GM21381 (cell line): Measurements from ENCODE around the gene DRAXIN.

Experiments
- ATAC-seq: cut with Tn5 transposase; IDR thresholded peaks from one replicate; pipeline ENCODE4 v1.9.1; 2021; ENCODE audit warnings: mild to moderate bottlenecking, moderate library complexity; ENCODE audit not compliant: unreplicated experiment

Gene DRAXIN

DNA sequence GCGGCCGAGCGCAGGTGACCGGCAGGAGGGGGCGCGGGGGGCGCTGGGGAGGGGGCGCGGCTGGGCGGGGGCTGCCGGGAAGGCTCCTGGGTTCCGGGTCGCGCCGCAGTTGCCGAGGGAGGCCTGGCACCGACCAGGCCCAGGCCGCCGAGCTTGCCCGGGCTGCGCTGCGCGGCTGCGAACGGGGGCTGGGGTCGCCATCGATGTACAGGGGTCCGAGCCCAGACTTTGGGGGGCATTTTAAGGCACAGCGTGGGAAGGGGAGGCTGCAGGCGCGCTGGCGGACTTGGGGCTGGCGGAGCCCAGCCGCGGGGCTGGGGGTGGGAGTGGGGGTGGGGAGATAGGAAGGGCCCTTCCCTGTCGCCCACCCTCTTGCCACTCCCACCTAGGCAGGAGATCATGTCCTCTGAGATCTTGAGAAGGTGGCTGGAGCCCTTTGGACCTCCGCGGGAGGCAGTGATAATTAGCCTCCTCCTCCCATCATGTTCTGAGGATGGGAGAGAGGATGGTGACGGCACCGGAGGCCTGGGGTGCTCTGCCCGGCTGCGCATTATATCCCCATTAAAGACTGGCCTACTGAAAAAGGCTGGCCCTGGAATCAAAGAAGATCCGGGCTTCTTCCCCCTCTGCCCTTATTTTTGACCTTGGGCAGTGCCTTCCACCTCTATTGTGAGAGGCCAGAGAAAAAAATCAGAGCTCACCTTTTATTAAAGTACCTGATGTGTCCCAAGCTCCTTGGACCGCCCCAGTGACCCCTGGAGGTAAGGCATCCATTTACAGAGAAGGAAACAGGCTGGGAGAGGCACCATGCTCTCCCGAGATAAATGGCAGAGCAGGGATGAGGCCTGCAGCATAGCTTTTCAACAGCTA, 36.3 kb upstream of the DRAXIN start:
- ATAC-seq = peak; percentile 16

DNA sequence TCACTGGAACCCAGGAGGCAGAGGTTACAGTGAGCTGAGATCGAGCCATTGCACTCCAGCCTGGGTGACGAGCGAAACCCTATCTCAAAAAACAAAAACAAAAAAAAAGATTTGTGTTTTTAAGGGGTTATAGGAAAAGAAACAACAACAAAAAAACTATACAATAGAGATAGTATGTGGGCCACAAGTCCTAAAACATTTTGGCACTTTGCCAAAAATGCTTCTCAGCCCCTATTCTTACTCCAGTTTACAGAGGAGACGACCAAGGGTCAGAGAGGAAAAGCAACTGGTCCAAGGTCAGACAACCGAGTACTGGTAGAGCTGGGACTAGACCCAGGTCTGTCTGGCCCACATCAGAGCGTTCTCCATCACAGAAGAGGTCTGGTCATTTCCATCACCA, 33.9 kb upstream of the DRAXIN start:
- ATAC-seq = no peak

DNA sequence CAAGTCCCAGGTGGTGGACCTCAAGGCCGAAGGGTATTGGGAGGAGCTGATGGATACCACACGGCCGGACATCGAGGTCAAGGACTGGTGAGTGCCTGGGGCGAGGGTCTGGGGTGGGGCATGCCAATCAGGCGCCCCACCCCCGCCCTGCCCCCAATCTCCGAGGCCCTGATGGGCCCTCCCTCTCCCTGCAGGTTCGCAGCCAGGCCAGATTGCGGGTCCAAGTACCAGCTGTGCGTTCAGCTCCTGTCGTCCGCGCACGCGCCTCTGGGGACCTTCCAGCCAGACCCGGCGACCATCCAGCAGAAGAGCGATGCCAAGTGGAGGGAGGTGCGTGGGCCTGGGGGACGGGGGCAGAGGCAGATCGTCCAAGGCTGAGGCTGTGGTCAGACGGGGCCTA, 33.0 kb upstream of the DRAXIN start:
- no peak for ATAC-seq

DNA sequence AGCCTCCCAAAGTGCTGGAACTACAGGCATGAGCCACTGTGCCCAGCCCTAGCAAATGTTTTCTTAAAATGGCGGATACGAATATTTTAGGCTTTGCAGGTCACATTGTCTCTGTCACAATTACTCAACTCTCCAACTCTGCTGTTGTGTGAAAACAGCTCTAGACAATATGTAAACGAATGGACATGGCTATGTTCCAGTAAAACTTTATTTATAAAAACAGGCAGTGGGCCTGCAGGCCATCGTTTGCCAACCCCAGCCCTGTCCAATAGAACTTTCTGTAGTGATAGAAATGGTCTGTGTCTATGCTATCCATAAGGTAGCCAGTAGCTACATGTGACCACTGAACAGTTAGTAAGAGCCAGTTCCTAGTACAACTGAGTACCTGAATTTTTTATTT, 31.8 kb upstream of the DRAXIN start:
- ATAC-seq = no peak

DNA sequence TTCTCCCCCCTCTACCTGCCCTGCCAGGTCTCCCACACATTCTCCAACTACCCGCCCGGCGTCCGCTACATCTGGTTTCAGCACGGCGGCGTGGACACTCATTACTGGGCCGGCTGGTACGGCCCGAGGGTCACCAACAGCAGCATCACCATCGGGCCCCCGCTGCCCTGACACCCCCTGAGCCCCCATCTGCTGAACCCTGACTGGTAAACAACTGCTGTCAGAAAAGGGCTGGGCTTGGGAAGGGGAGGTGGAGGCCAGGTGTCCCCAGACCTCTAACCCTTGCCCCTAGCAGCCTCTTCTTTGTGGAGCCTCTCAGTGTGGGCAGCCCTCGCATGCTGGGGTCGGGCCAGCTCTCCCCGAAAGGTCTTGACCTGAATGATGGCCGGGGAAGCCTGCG, 30.4 kb upstream of the DRAXIN start:
- ATAC-seq = no peak

DNA sequence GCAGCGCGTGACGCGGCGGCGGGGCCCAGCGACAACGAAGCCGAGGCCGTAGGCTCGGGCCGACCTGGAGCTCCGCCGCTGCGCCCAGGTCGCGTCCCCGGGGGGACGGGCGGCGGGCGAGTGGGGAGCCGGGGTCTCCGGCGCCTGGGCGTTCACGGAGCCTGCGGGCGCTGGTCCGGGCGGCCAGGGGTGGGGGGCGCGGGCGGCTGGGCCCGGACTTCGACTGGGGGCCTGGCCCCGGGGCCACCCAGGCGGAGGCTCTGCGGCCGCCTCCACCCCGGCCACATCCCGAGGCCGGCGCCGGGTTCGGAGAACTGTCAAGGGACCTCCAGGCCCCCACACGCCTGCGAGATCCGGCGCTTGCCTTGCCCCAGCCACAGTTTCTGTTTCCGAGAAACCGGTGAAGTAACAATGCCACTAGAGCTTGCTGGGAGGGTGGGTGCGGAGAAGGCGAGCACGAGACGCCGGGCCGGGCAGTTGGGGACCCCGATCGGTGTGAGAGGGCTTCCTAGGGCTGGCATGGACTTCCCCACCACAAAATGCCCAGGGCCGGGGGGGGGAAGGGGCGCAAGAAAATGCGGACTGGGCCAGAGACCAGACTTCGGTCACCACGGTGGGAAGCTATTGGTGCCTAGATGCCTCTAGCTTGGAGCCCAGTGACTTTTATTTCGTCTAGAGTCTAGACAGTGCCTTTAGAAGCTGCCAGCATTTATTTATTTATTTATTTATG, 27.0 kb upstream of the DRAXIN start:
- peak; percentile 45 for ATAC-seq

DNA sequence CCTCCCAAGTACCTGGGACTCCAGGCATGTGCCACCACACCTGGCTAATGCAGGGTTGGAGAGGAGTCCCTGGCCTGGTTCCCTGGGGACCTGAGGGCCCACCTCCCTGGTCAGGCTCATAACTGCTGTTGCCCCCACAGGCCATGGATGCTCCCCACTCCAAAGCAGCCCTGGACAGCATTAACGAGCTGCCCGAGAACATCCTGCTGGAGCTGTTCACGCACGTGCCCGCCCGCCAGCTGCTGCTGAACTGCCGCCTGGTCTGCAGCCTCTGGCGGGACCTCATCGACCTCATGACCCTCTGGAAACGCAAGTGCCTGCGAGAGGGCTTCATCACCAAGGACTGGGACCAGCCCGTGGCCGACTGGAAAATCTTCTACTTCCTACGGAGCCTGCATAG, 23.0 kb upstream of the DRAXIN start:
- ATAC-seq = no peak

DNA sequence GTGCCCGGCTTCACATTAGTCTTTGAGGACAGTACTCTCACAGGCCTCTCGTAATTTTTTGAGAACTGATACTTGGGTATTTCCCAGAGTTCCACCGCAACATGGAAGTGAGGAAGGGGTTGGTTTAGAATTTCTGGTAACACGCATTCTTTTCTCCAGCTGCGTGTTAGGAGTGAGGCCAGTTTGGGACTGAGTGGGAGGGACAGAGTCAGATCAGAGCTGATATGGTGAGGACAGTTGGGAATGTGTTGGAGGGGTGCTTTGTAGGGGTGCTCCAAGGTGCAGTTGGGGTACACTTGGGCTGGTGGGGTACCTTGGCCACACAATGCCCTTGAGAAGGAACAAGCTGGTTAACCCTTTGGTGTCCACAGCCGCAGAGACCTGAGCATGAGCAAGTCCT, 20.8 kb upstream of the DRAXIN start:
- ATAC-seq = no peak

DNA sequence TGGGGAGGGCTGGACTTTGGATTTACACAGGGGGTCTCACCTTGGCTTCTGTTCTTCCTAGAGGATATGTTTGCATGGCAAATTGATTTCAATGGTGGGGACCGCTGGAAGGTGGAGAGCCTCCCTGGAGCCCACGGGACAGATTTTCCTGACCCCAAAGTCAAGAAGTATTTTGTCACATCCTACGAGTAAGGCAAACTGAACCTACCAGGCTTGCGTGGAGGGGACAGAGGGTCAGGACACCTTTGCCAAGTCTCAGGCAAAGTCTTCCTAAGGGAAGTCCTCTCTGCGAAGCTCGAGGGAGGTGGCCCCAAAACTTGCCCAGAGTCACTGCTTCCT, 20.3 kb upstream of the DRAXIN start:
- ATAC-seq = no peak

DNA sequence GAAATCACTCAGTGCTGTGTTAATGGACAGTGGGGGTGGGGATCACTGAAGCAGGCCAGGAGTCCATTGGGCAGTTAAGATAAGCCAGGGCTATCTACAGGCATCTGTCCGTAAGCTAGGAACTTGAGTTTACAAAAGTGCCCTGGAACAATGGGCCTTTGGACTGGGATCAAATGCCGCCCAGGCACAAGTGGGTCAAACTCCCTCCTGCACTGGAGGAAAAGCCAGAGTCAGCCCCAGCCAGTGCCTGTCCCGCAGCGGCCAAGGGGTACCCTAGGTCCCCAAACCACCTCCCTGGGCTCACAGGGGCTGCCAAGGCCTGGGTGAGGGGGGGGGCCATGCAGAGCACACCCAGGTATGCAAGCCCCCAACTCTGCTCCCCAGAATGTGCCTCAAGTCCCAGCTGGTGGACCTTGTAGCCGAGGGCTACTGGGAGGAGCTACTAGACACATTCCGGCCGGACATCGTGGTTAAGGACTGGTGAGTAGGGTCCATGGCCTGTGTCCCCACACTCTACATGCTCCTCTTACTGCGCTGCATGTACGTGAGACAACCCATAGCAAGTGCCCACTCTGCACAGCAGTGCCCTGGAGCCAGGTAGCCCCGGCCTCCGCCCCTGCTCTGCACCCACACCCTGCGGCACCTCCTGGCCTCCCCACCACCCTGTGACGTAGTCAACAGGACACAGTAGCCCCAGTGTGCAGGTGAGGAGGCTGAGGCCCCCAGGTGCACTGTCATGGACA, 19.8 kb upstream of the DRAXIN start:
- no peak for ATAC-seq

DNA sequence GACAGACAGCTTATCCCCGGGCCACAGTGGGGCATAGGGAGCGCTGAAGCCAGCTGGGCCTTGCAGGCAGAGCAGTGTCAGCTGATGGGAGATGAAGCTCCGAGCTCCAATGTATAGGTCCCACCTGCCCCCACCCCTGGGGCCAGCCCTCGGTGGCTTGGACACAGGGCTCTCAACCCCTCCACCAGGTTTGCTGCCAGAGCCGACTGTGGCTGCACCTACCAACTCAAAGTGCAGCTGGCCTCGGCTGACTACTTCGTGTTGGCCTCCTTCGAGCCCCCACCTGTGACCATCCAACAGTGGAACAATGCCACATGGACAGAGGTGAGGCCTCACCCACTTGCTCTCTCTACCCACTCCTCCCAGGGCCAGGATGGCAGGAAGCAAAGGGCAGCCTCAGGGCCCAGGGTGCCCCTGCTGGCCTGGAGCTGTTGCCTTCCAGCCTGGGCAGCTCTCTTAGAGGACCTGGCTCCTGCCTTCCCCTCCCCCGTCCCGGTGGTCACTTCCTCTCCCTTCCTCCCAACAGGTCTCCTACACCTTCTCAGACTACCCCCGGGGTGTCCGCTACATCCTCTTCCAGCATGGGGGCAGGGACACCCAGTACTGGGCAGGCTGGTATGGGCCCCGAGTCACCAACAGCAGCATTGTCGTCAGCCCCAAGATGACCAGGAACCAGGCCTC, 18.3 kb upstream of the DRAXIN start:
- no peak for ATAC-seq

DNA sequence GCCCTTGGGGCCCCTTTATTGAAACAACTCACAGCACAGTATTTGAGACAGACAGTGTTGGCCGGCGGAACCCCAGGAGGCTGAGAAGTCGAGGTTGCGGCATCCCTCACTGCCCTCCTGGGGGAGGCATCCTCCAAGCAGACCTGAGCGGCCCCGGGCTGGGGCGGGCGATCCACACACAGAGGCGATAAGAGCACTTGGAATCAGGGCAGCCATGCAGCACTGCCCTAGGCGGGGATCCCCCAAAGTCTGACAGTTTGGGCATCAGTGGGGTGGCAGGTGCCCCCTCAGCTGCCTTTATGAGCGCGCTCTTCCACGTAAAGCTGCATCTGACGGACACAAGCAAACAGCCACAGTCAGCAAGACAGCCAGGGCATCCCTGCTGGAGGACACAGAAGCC, 17.0 kb upstream of the DRAXIN start:
- no peak for ATAC-seq

DNA sequence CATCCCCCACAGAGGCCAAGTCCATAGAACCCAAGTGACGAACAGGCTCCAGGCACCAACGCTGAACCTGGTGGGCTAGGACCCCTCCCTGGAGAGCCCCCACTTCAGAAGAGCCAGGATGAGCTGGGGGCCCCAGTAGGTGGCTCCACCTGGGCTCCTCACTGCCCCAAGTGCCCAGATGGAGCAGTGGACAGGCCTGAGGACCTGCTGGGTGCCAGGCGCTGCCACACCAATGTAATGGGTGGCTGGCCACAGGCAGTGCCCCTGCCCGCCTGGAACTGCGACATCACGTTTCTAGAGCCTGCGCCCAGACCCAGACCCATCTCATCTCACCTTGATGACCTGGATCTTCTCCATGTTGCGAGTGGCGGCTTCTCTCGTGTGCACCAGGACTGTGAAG, 16.2 kb upstream of the DRAXIN start:
- ATAC-seq = no peak

DNA sequence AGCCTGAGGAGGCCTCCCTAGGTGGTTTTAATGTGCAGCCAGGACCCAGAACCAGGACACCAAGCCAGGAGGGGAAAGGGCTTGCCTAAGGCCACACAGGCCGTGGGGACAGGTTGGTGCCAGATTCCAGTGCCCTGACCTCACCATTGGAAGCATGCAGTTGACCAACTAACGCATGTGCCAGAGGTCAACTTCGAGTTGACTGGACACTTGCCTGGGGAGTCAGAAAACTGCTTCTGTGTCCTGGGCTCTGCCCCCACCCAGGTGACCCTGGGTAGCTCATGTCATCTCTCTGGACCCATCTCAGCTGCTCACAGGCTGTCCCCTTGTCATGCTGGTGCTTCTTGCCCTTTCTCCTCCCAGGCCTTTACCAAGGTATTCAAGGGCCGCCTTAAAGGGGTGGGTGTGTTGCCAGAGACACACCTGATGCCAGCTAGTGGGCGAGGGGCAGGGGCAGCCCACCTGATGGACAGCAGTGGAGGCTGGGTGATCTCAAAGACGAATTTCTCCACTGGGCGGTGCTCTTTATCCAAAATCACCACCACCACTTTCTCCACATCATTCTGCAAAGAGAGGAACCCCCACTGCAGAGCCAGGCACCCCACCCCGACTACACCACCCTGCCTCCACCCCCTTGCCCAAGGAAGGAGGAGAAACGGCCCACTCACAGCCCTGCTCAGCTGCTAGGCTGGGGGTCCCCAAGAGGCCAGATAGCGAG, 15.0 kb upstream of the DRAXIN start:
- no peak for ATAC-seq

DNA sequence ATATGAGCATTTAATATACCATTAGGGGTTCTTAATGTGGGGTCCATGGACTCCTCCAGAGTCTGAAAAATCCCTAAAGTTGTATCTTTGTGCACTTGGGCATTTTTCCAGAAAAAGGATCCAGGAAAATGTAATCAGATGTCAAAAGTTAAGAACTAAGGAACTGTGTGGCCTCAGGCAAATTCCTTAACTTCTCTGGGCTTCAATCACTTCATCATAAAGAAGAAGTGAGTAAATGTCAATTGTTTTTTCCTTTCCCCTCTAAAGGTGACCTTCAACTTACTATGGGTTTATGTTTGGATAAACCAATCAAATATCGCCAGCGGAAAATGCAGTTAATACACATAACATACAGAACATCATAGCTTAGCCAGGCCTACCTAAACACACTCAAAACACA, 13.1 kb upstream of the DRAXIN start:
- no peak for ATAC-seq

DNA sequence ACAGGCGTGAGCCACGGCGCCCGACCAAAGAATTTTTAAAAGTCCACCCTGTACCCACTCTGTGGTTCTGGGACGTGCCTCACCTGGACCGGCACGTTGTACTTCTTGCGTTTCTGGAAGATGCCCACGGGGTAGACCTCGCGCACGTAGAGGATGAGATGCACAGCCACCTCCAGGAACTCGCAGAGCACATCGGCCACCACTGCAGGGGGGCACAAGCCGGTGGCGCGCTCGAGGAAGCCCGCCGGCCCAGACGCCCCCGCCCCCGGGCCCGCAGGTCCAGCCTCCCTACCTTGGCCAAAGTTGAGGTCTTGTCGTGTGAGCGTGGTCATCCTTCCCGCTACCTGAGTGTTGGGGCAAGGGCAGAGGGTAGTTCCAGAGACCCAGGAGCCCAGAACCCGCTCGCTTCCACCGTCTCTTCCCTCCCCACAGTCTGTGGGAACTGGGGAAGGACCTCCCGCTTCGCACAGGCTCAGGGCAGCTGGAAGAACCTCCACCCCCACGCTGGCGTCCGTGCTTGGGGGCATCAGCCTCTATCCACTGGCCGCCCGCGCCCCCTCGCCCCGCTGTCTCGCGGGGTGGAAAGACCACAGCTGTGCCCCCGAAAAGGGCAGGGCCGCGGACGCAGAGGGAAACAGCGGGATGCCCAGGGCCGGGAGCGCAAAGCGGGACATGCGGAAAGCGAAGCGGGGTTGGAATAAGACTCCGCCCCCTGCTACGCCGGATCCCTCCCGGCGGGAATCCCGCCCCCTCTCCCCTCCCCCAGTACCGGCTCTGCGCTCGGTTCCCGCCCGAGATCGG, 11.0 kb upstream of the DRAXIN start:
- peak; percentile 24 for ATAC-seq

DNA sequence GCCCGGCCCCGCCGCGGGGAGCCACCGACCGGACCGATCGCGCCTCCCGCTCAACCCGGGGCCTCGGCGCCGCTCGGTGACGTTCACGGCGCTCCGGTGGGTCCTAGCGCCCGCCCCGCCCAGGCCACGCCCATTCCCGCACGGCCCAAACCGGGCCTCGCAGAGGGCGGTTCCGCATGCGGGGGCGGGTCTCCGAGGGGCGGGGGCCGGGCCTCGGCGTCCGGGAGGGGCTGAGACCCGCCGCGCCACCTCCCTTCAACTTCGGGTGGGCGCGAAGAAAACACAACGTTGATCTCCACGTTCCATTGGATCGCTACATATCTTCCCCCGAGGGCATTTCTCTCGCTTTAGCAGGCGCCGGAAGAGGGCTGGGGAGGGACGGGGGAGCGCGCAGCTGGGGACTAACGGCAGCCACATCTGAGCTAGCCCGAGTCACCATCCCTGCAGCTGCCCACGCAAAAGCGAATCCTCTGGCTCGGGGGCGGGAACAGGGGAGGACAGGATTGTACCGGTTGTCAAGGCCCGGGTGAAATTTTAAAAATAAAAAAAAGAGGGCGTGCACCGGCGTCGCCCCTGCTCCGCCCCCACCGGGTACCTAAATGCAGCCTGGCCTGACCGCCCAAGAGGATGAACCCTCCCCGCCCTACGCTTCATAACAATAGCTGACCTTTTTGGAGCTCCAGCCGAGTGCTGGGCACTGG, 10.3 kb upstream of the DRAXIN start, which contains the start of gene MAD2L2:
TSS of gene MAD2L2 (minus strand) at position 78 of the 701 bp plus-strand sequence. CDS start 547 bp downstream, outside the sequence.
- ATAC-seq = peak; percentile 82

DNA sequence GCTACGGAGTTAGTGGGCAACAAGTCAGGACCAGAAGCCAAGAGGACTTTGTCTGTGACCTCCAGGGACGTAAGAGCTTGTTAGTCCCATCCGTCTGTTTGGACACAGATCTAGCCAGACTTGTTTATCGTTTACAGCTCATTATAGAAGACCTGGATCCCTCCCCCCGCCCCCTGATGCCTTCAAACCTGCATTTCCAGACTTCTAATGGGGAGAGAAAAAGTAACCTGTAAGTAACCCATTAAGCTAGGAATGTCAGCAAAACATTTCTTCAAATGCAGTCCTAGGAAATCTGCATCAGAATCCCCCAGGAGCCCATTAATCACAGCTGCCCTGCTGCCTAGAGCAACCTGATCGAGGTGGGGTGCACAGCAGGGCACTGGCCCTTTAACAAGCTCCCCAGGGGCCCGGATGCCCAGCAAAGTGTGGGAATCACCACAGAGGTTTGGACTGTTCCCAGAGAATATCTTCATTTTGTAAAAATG, 9.2 kb upstream of the DRAXIN start:
- ATAC-seq = no peak

DNA sequence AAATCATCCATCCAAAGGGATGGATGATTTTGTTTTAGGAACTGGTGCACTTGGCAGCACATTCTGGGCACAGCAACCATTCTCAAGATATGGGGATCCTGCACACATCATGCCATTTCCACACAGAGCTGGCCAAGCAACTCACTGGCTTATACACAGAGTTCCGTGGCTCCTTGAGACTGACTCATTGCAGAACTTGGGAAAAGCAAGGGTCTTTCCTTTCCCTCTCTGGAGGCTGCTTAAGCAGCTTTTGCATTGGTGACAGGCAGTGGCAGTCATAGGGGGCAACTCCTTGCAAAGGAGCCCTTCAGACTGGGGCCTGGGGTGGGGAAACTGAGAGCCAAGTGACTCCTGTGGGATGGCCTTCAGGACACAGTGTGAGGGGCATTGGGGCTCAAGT, 8.7 kb upstream of the DRAXIN start:
- ATAC-seq = no peak
